Measurements from ENCODE around the gene LMTK2.

LMTK2 gene

GRCh38 chr7:98138672-98139071, 32.0 kb downstream of the LMTK2 start:
- DNase-seq, result no peak

- DNase-seq, result no peak
Measured at GRCh38 chr7:98142658-98143057, 36.0 kb downstream of the LMTK2 start.

GRCh38 chr7:98148607-98149006, 41.9 kb downstream of the LMTK2 start:
- no peak for DNase-seq

GRCh38 chr7:98149116-98149692, 42.5 kb downstream of the LMTK2 start:
- no peak for DNase-seq

- DNase-seq, result no peak
Measured at GRCh38 chr7:98151884-98152283, 45.2 kb downstream of the LMTK2 start.

GRCh38 chr7:98156700-98157099, 50.0 kb downstream of the LMTK2 start:
- DNase-seq, result no peak

GRCh38 chr7:98157761-98158160, 51.1 kb downstream of the LMTK2 start:
- no peak for DNase-seq

GRCh38 chr7:98162758-98163157, 56.1 kb downstream of the LMTK2 start:
- no peak for DNase-seq

GRCh38 chr7:98163269-98163668, 56.6 kb downstream of the LMTK2 start:
- DNase-seq, result no peak

GRCh38 chr7:98163704-98164494, 57.2 kb downstream of the LMTK2 start:
- no peak for DNase-seq

- DNase-seq, result no peak
Measured at GRCh38 chr7:98165827-98166667, 59.4 kb downstream of the LMTK2 start.

- no peak for DNase-seq
Measured at GRCh38 chr7:98166668-98166970, 60.0 kb downstream of the LMTK2 start.

- DNase-seq, result no peak
Measured at GRCh38 chr7:98167653-98168052, 61.0 kb downstream of the LMTK2 start.

- no peak for DNase-seq
Measured at GRCh38 chr7:98168181-98168903, 61.7 kb downstream of the LMTK2 start.

GRCh38 chr7:98168904-98169621, 62.4 kb downstream of the LMTK2 start:
- DNase-seq, result no peak

- DNase-seq, result no peak
Measured at GRCh38 chr7:98170966-98171365, 64.3 kb downstream of the LMTK2 start.

GRCh38 chr7:98171449-98171848, 64.8 kb downstream of the LMTK2 start:
- no peak for DNase-seq

GRCh38 chr7:98174334-98175259, 67.9 kb downstream of the LMTK2 start:
- DNase-seq, result no peak

- no peak for DNase-seq
Measured at GRCh38 chr7:98175260-98175940, 68.7 kb downstream of the LMTK2 start.

GRCh38 chr7:98177553-98177952, 70.9 kb downstream of the LMTK2 start:
- no peak for DNase-seq

GRCh38 chr7:98178321-98178720, 71.7 kb downstream of the LMTK2 start:
- DNase-seq, result no peak
